ENCODE results near the gene MMD2. TPM values are rescaled to one million over a fixed set of nuclear protein-coding genes. Genes with fewer than 3 reads are reported as not detected.

Gene MMD2
- total and polyA plus RNA-seq, 2 donors (not counting 1 experiment from before 2014, with no cell fraction given) = not detected

DNA sequence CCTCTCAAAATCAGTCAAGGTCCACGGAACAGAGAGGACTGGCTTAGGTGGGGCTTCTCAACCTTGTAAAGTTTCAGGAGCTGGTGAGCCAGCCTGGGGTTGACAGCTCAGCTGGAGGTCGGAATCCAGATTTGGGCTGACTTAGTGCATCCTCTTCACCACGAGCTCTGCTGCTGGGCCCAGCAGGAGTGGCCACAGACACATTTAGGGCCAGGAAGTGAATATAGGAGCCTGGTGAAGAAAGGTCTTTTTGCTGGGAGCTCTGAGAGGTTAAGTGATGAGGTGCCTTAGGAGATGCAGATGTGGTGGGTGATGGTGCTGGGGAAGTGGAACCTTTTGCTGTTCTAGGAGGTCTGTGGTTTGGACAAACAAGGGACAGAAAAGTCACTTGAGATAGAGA is 39.3 kb upstream of the MMD2 start:
- H3K36me3 ChIP-seq (replicated peaks in 1 of 2; ENCODE audit: control extremely low read depth in 1 of 2, control insufficient read depth in 1 of 2, extremely low read depth in 1 of 2, insufficient read depth in 2 of 2, low read length in 1 of 2) = peaks cover 0 to 40% of the 10 kb centered on the region in 2 experiments

DNA sequence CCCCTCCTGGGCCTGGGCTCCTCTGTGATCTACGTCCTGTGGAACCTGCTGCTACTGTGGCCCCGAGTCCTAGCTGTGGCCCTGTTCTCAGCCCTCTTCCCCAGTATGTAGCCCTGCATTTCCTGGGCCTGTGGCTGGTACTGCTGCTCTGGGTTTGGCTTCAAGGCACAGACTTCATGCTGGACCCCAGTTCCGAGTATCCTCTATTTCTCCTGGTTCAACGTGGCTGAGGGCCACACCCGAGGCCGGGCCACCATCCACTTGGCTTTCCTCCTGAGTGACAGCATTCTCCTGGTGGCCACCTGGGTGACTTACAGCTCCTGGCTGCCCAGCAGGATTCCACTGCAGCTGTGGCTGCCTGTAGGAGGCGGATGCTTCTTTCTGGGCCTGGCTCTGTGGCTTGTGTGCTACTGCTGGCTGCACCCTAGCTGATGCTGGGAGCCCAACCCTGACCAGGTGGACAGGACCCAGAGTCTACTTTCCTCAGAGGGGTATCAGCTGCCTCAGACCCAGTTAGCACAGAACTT is 37.8 kb upstream of the MMD2 start:
- Histone ChIP-seq H4K20me1 (ENCODE audit: control insufficient read depth, insufficient read depth, low read length, poor library complexity, severe bottlenecking) (no peaks in the 10 kb centered on the region), H3K79me2 (ENCODE audit: control insufficient read depth, insufficient read depth, low read length) (no peaks in the 10 kb centered on the region), H3K4me3 (ENCODE audit: control extremely low read depth in 1 of 5, extremely low read depth in 1 of 5, insufficient read depth in 1 of 5, low read depth in 2 of 5, low read length in 4 of 5) (no peak overlapping the region), H3K4me2 (replicated peaks; ENCODE audit: low read depth, low read length, poor library complexity, severe bottlenecking) (no peak overlapping the region), H3K9me3 (ENCODE audit: control extremely low read depth in 1 of 3, control insufficient read depth in 2 of 3, insufficient read depth in 1 of 3, low read length in 2 of 3) (no peaks in the 10 kb centered on the region), H3K9ac (ENCODE audit: low read length) (no peak overlapping the region), H3K27ac (ENCODE audit: low read length in 2 of 2) (no peak overlapping the region), H3K36me3 (replicated peaks in 1 of 2; ENCODE audit: control extremely low read depth in 1 of 2, control insufficient read depth in 1 of 2, extremely low read depth in 1 of 2, insufficient read depth in 2 of 2, low read length in 1 of 2) (peaks cover 0 to 53% of the 10 kb centered on the region in 2 experiments), H3K27me3 (replicated peaks in 1 of 4; ENCODE audit: control extremely low read depth in 1 of 4, control insufficient read depth in 3 of 4, insufficient read depth in 4 of 4, low read length in 3 of 4) (no peaks in the 10 kb centered on the region), H3K4me1 (ENCODE audit: control insufficient read depth in 2 of 2, insufficient read depth in 2 of 2, low read length in 2 of 2) (no peaks in the 10 kb centered on the region), H2AFZ (ENCODE audit: insufficient read depth, low read depth, low read length, poor library complexity, severe bottlenecking) (no peak overlapping the region)
- DNase-seq (no peak), ATAC-seq (ENCODE audit: low read depth) (no peak)
- Mint-ChIP-seq H3K4me1 (no peaks in the 10 kb centered on the region), H3K27ac (no peak overlapping the region), H3K9me3 (ENCODE audit: insufficient read depth) (no peaks in the 10 kb centered on the region), H3K4me3 (no peak overlapping the region), H3K27me3 (no peaks in the 10 kb centered on the region)
- CTCF ChIA-PET = no interaction called here
- intact Hi-C loops (cut with micrococcal nuclease) = no loop called here
- POLR2A ChIA-PET = no interaction called here
- TF ChIP-seq, protein P1, sequence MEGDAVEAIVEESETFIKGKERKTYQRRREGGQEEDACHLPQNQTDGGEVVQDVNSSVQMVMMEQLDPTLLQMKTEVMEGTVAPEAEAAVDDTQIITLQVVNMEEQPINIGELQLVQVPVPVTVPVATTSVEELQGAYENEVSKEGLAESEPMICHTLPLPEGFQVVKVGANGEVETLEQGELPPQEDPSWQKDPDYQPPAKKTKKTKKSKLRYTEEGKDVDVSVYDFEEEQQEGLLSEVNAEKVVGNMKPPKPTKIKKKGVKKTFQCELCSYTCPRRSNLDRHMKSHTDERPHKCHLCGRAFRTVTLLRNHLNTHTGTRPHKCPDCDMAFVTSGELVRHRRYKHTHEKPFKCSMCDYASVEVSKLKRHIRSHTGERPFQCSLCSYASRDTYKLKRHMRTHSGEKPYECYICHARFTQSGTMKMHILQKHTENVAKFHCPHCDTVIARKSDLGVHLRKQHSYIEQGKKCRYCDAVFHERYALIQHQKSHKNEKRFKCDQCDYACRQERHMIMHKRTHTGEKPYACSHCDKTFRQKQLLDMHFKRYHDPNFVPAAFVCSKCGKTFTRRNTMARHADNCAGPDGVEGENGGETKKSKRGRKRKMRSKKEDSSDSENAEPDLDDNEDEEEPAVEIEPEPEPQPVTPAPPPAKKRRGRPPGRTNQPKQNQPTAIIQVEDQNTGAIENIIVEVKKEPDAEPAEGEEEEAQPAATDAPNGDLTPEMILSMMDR (IDR thresholded peaks at IDR 0.05) = no peak
- TF ChIP-seq EZH2 (IDR thresholded peaks at IDR 0.05; ENCODE audit: borderline replicate concordance, insufficient read depth, low read depth, low read length, poor library complexity, severe bottlenecking) = no peak
- WGBS (ENCODE audit: insufficient coverage) = 96% methylated on average over 7 of the region's 7 CpGs

More for the DNA sequence above, 39.3 kb upstream of the MMD2 start:
- Mint-ChIP-seq H3K9me3 (ENCODE audit: insufficient read depth) (no peaks in the 10 kb centered on the region), H3K4me1 (no peaks in the 10 kb centered on the region), H3K4me3 (no peak overlapping the region), H3K27me3 (no peaks in the 10 kb centered on the region), H3K27ac (peak overlapping the region; percentile 50)
- no peak for TF ChIP-seq EZH2 (IDR thresholded peaks at IDR 0.05; ENCODE audit: borderline replicate concordance, insufficient read depth, low read depth, low read length, poor library complexity, severe bottlenecking)
- TF ChIP-seq, protein P1 (IDR thresholded peaks at IDR 0.05) = no peak
- Histone ChIP-seq H4K20me1 (ENCODE audit: control insufficient read depth, insufficient read depth, low read length, poor library complexity, severe bottlenecking) (no peaks in the 10 kb centered on the region), H2AFZ (ENCODE audit: insufficient read depth, low read depth, low read length, poor library complexity, severe bottlenecking) (no peak overlapping the region), H3K9ac (ENCODE audit: low read length) (no peak overlapping the region), H3K79me2 (ENCODE audit: control insufficient read depth, insufficient read depth, low read length) (no peaks in the 10 kb centered on the region), H3K4me3 (ENCODE audit: control extremely low read depth in 1 of 5, extremely low read depth in 1 of 5, insufficient read depth in 1 of 5, low read depth in 2 of 5, low read length in 4 of 5) (no peak overlapping the region), H3K4me1 (ENCODE audit: control insufficient read depth in 2 of 2, insufficient read depth in 2 of 2, low read length in 2 of 2) (no peaks in the 10 kb centered on the region), H3K9me3 (ENCODE audit: control extremely low read depth in 1 of 3, control insufficient read depth in 2 of 3, insufficient read depth in 1 of 3, low read length in 2 of 3) (no peaks in the 10 kb centered on the region), H3K27ac (ENCODE audit: low read length in 2 of 2) (no peak overlapping the region), H3K4me2 (replicated peaks; ENCODE audit: low read depth, low read length, poor library complexity, severe bottlenecking) (no peak overlapping the region), H3K27me3 (replicated peaks in 1 of 4; ENCODE audit: control extremely low read depth in 1 of 4, control insufficient read depth in 3 of 4, insufficient read depth in 4 of 4, low read length in 3 of 4) (no peaks in the 10 kb centered on the region)
- ATAC-seq (ENCODE audit: low read depth) = no peak
- intact Hi-C loops (cut with micrococcal nuclease) = no loop called here
- 100% methylated on average over 3 of the region's 3 CpGs for WGBS (ENCODE audit: insufficient coverage)
- DNase-seq = no peak
- POLR2A ChIA-PET = interaction anchor here (0.6 kb wide), 1 partner anchor 567 kb away, joined by 6 read pairs; no protein-coding TSS in a partner anchor
- CTCF ChIA-PET = no interaction called here

Data from B cell (primary cell).